ENCODE measurements around the gene TSKU. TPM values are rescaled to one million over a fixed set of nuclear protein-coding genes. Genes with fewer than 3 reads are reported as not detected.

Gene TSKU
- total and polyA plus RNA-seq, 2 experiments from 2014 or later: 11.7 to 31.1 TPM

DNA sequence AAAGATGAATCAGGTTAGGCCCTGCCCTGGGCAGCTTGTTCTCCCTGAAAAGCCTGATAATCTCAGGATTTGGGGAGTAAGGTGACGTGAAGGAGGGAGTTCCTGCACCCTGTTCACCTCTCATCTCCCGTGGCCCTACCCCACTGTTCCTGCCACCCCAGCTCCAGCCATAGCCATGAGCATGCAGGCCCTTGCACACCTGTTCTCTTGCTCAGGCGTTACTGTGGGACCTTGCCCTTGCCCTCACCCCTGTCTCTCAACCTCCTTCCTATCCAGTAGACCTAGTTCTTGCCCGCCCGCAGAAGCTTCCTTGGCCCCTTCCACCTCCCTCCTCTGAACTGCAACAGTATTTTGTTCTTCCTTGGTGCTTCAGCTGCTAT lies 15.0 kb downstream of the TSKU start (continued):
- TF ChIP-seq, protein P1, sequence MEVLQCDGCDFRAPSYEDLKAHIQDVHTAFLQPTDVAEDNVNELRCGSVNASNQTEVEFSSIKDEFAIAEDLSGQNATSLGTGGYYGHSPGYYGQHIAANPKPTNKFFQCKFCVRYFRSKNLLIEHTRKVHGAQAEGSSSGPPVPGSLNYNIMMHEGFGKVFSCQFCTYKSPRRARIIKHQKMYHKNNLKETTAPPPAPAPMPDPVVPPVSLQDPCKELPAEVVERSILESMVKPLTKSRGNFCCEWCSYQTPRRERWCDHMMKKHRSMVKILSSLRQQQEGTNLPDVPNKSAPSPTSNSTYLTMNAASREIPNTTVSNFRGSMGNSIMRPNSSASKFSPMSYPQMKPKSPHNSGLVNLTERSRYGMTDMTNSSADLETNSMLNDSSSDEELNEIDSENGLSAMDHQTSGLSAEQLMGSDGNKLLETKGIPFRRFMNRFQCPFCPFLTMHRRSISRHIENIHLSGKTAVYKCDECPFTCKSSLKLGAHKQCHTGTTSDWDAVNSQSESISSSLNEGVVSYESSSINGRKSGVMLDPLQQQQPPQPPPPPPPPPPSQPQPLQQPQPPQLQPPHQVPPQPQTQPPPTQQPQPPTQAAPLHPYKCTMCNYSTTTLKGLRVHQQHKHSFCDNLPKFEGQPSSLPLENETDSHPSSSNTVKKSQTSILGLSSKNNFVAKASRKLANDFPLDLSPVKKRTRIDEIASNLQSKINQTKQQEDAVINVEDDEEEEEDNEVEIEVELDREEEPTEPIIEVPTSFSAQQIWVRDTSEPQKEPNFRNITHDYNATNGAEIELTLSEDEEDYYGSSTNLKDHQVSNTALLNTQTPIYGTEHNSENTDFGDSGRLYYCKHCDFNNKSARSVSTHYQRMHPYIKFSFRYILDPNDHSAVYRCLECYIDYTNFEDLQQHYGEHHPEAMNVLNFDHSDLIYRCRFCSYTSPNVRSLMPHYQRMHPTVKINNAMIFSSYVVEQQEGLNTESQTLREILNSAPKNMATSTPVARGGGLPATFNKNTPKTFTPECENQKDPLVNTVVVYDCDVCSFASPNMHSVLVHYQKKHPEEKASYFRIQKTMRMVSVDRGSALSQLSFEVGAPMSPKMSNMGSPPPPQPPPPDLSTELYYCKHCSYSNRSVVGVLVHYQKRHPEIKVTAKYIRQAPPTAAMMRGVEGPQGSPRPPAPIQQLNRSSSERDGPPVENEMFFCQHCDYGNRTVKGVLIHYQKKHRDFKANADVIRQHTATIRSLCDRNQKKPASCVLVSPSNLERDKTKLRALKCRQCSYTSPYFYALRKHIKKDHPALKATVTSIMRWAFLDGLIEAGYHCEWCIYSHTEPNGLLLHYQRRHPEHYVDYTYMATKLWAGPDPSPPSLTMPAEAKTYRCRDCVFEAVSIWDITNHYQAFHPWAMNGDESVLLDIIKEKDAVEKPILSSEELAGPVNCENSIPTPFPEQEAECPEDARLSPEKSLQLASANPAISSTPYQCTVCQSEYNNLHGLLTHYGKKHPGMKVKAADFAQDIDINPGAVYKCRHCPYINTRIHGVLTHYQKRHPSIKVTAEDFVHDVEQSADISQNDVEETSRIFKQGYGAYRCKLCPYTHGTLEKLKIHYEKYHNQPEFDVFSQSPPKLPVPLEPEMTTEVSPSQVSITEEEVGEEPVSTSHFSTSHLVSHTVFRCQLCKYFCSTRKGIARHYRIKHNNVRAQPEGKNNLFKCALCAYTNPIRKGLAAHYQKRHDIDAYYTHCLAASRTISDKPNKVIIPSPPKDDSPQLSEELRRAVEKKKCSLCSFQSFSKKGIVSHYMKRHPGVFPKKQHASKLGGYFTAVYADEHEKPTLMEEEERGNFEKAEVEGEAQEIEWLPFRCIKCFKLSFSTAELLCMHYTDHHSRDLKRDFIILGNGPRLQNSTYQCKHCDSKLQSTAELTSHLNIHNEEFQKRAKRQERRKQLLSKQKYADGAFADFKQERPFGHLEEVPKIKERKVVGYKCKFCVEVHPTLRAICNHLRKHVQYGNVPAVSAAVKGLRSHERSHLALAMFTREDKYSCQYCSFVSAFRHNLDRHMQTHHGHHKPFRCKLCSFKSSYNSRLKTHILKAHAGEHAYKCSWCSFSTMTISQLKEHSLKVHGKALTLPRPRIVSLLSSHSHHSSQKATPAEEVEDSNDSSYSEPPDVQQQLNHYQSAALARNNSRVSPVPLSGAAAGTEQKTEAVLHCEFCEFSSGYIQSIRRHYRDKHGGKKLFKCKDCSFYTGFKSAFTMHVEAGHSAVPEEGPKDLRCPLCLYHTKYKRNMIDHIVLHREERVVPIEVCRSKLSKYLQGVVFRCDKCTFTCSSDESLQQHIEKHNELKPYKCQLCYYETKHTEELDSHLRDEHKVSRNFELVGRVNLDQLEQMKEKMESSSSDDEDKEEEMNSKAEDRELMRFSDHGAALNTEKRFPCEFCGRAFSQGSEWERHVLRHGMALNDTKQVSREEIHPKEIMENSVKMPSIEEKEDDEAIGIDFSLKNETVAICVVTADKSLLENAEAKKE (CRISPR knock-in tag; IDR thresholded peaks at IDR 0.05): no peak
- no peak for TF ChIP-seq JUNB (IDR thresholded peaks at IDR 0.05; ENCODE audit: unreplicated experiment)
- TF ChIP-seq, protein P2, sequence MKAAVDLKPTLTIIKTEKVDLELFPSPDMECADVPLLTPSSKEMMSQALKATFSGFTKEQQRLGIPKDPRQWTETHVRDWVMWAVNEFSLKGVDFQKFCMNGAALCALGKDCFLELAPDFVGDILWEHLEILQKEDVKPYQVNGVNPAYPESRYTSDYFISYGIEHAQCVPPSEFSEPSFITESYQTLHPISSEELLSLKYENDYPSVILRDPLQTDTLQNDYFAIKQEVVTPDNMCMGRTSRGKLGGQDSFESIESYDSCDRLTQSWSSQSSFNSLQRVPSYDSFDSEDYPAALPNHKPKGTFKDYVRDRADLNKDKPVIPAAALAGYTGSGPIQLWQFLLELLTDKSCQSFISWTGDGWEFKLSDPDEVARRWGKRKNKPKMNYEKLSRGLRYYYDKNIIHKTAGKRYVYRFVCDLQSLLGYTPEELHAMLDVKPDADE (IDR thresholded peaks at IDR 0.05): no peak
- TF ChIP-seq EZH2 (IDR thresholded peaks at IDR 0.05; ENCODE audit: low read depth, unreplicated experiment): no peak
- TF ChIP-seq CREB1 (CRISPR knock-in tag; IDR thresholded peaks at IDR 0.05; ENCODE audit: low read depth): no peak
- no peak for TF ChIP-seq ZNF114 (CRISPR knock-in tag; IDR thresholded peaks at IDR 0.05)
- TF ChIP-seq CTCF (conservative IDR thresholded peaks at IDR 0.05; ENCODE audit: low read depth in 2 of 2): no peak

All from GM23338 (cell line).